ENCODE data around the gene CR1.

- TF ChIP-seq CTCF (IDR thresholded peaks at IDR 0.05; ENCODE audit: low read depth, low read length) (no peak), EZH2phosphoT487 (IDR thresholded peaks at IDR 0.05; ENCODE audit: low read depth) (no peak)
Observed at GRCh38 chr1:207497941-207498340, 2.0 kb downstream of the CR1 start.

Data from OCI-LY3 (cell line).